ENCODE data around the gene PRKAR2B. TPM values are rescaled to one million over a fixed set of nuclear protein-coding genes. Genes with fewer than 3 reads are reported as not detected.

The PRKAR2B gene
- total RNA-seq, 3 donors from 2014 or later (not counting 1 experiment from before 2014, with no cell fraction given) = 2.1 to 14.3 (median 4.0) TPM

GRCh38 chr7:107118109-107118900 is 73.8 kb downstream of the PRKAR2B start:
- WGBS (ENCODE audit: insufficient coverage) = 87% methylated on average over 5 of the region's 5 CpGs
- Mint-ChIP-seq H3K4me1 (no peaks in the 10 kb centered on the region), H3K27ac (no peak overlapping the region), H3K9me3 (no peaks in the 10 kb centered on the region), H3K36me3 (no peaks in the 10 kb centered on the region), H3K27me3 (ENCODE audit: low read depth in 2 of 2) (peaks cover 0 to 3% of the 10 kb centered on the region in 2 donors), H3K4me3 (no peak overlapping the region)
- Histone ChIP-seq H3K36me3 (ENCODE audit: control insufficient read depth, insufficient read depth, low read length) (no peaks in the 10 kb centered on the region), H3K27ac (ENCODE audit: low read length) (no peak overlapping the region), H3K9me3 (ENCODE audit: control insufficient read depth, insufficient read depth, low read length) (no peaks in the 10 kb centered on the region), H3K4me1 (ENCODE audit: control insufficient read depth, insufficient read depth, low read length) (no peaks in the 10 kb centered on the region), H3K27me3 (ENCODE audit: control insufficient read depth, insufficient read depth, low read length) (no peaks in the 10 kb centered on the region), H3K4me3 (ENCODE audit: low read length) (no peak overlapping the region)
- intact Hi-C loops (cut with micrococcal nuclease) = no loop called here
- no peak for ATAC-seq
- no peak for DNase-seq
- no peak for TF ChIP-seq CTCF (IDR thresholded peaks at IDR 0.05)

- Histone ChIP-seq H3K27ac (ENCODE audit: low read length) (no peak overlapping the region), H3K4me1 (ENCODE audit: control insufficient read depth, insufficient read depth, low read length) (no peaks in the 10 kb centered on the region), H3K36me3 (ENCODE audit: control insufficient read depth, insufficient read depth, low read length) (no peaks in the 10 kb centered on the region), H3K9me3 (ENCODE audit: control insufficient read depth, insufficient read depth, low read length) (no peaks in the 10 kb centered on the region), H3K4me3 (ENCODE audit: low read length) (no peak overlapping the region), H3K27me3 (ENCODE audit: control insufficient read depth, insufficient read depth, low read length) (no peaks in the 10 kb centered on the region)
- TF ChIP-seq CTCF (IDR thresholded peaks at IDR 0.05) = no peak
- intact Hi-C loops (cut with micrococcal nuclease) = no loop called here
- ATAC-seq (no peak), DNase-seq (no peak)
- WGBS (ENCODE audit: insufficient coverage) = 95% methylated on average over 6 of the region's 6 CpGs
- H3K4me1 Mint-ChIP-seq = no peaks in the 10 kb centered on the region
- no peak overlapping the region for H3K4me3 Mint-ChIP-seq
- H3K36me3 Mint-ChIP-seq = no peaks in the 10 kb centered on the region
- H3K27ac Mint-ChIP-seq = no peak overlapping the region
- H3K27me3 Mint-ChIP-seq (ENCODE audit: low read depth in 2 of 2) = peaks cover 0 to 3% of the 10 kb centered on the region in 2 donors
- no peaks in the 10 kb centered on the region for H3K9me3 Mint-ChIP-seq
These were observed 75.0 kb downstream of the PRKAR2B start for GRCh38 chr7:107119376-107120105.

- Histone ChIP-seq H3K27me3 (ENCODE audit: control insufficient read depth, insufficient read depth, low read length) (no peaks in the 10 kb centered on the region), H3K36me3 (ENCODE audit: control insufficient read depth, insufficient read depth, low read length) (no peaks in the 10 kb centered on the region), H3K4me3 (ENCODE audit: low read length) (no peak overlapping the region), H3K27ac (ENCODE audit: low read length) (no peak overlapping the region), H3K9me3 (ENCODE audit: control insufficient read depth, insufficient read depth, low read length) (no peaks in the 10 kb centered on the region), H3K4me1 (ENCODE audit: control insufficient read depth, insufficient read depth, low read length) (peaks cover 17% of the 10 kb centered on the region)
- ATAC-seq = no peak
- Mint-ChIP-seq H3K4me3 (no peak overlapping the region), H3K27me3 (ENCODE audit: low read depth in 2 of 2) (peaks cover 0 to 3% of the 10 kb centered on the region in 2 donors), H3K27ac (no peak overlapping the region), H3K4me1 (peaks cover 18 to 19% of the 10 kb centered on the region in 2 donors), H3K36me3 (no peaks in the 10 kb centered on the region), H3K9me3 (no peaks in the 10 kb centered on the region)
- intact Hi-C loops (cut with micrococcal nuclease) = no loop called here
- no peak for DNase-seq
- TF ChIP-seq CTCF (IDR thresholded peaks at IDR 0.05) = no peak
- 62% methylated on average over 3 of the region's 4 CpGs for WGBS (ENCODE audit: insufficient coverage)
These were observed 78.0 kb downstream of the PRKAR2B start for GRCh38 chr7:107122486-107122911.
